K562 (cell line): ENCODE data around the gene SLC38A1. TPM values are rescaled to one million over a fixed set of nuclear protein-coding genes. Genes with fewer than 3 reads are reported as not detected.
A peak's percentile ranks its signal among the peaks of the same experiment; 100 is the strongest.

Experiments used
- ATAC-seq: fragments of 200-7000 bp; cut with Tn5 transposase; 3 replicates; pipeline ENCODE4 v1.9.1; 2020; ENCODE audit warnings: moderate library complexity
- BruUV-seq: library from RNA; stranded (reverse); fragments of 400-500 nt; replicated peaks from 2 replicates; lab custom pipeline; 2021; lab: Mats Ljungman, UMichigan
- CTCF ChIA-PET: fragments of 300-600 bp; formaldehyde crosslinking; extraction: SDS; loops from one replicate; lab custom pipeline; 2021; ENCODE audit warnings: low intra/inter-chr PET ratio; lab: Yijun Ruan, JAX
- POLR2A ChIA-PET: fragments of 300-600, 350-650 bp; sonication (Branson Sonifier 250); formaldehyde crosslinking; extraction: SDS; loops from one replicate; lab custom pipeline; 2021; ENCODE audit warnings: antibody characterized with exemption, inconsistent platforms; lab: Yijun Ruan, JAX
- DNase-seq, 4 experiments: peaks; one replicate each; pipeline versions ENCODE4 v3.0.0 to v3.0.0-alpha.2; 2011 to 2018; ENCODE audit warnings: low spot score in 3 of 4, mixed read lengths in 3 of 4; ENCODE audit errors: extremely low read depth in 1 of 4
- FAIRE-seq: peaks from 2 replicates; lab custom pipeline; 2011; peaks lifted over from hg19 to GRCh38; lab: Jason Lieb, UNC
- H2AFZ ChIP-seq: 2 replicates; pipeline ENCODE4 v1.6.0; 2011; ENCODE audit warnings: low read depth, low read length, control low read depth, inconsistent platforms
- H3K27ac ChIP-seq: fragments of 200-600 bp; 3 replicates; pipeline ENCODE4 v1.8.0; 2011; ENCODE audit warnings: low read depth, mild to moderate bottlenecking, control low read depth, inconsistent platforms, low read length, moderate library complexity, mixed read lengths; ENCODE audit errors: extremely low read depth
- H3K27me3 ChIP-seq, 2 experiments: fragments of 300-600 bp in 1 of 2; 2 replicates in 1 of 2; 3 replicates in 1 of 2; pipeline versions ENCODE4 v1.6.0 to v1.8.0; 2011; ENCODE audit warnings: inconsistent platforms in 2 of 2, low read length in 2 of 2, mild to moderate bottlenecking in 1 of 2, mixed read lengths in 1 of 2, moderate library complexity in 1 of 2; ENCODE audit not compliant: control insufficient read depth in 2 of 2, insufficient read depth in 2 of 2
- H3K36me3 ChIP-seq: fragments of 300-600 bp; 3 replicates; pipeline ENCODE4 v1.8.0; 2011; ENCODE audit warnings: mild to moderate bottlenecking, low read length, inconsistent platforms; ENCODE audit not compliant: control insufficient read depth, insufficient read depth
- H3K4me1 ChIP-seq, 2 experiments: fragments of 200-600 bp in 1 of 2; replicated peaks in 1 of 2; 2 replicates in 1 of 2; 3 replicates in 1 of 2; pipeline versions ENCODE4 v1.5.1 to v1.8.0; 2011; ENCODE audit warnings: inconsistent platforms in 2 of 2, low read length in 2 of 2, mild to moderate bottlenecking in 1 of 2, mixed read lengths in 1 of 2, moderate library complexity in 1 of 2; ENCODE audit not compliant: control insufficient read depth in 2 of 2, insufficient read depth in 2 of 2
- H3K4me2 ChIP-seq: 2 replicates; pipeline ENCODE4 v1.6.1; 2011; ENCODE audit warnings: low read length, control low read depth, inconsistent platforms, mixed read lengths; ENCODE audit not compliant: insufficient read depth
- H3K4me3 ChIP-seq: fragments of 200-600 bp; sonication (generic), shearing (Covaris generic); 2 replicates; pipeline ENCODE4 v1.5.1; 2016; ENCODE audit warnings: control low read depth, inconsistent platforms
- H3K79me2 ChIP-seq: fragments of 200-600 bp; 3 replicates; pipeline ENCODE4 v1.8.0; 2011; ENCODE audit warnings: low read length, inconsistent platforms; ENCODE audit not compliant: control insufficient read depth, insufficient read depth
- H3K9ac ChIP-seq, 2 experiments: 2 replicates each; pipeline versions ENCODE4 v1.6.0 to v1.6.1; 2011; ENCODE audit warnings: low read depth in 2 of 2, low read length in 2 of 2, control low read depth in 1 of 2, inconsistent platforms in 1 of 2, mild to moderate bottlenecking in 1 of 2, mixed read lengths in 1 of 2; ENCODE audit not compliant: insufficient read depth in 1 of 2
- H3K9me1 ChIP-seq: one replicate; pipeline ENCODE4 v1.6.0; 2011; ENCODE audit warnings: inconsistent platforms, mild to moderate bottlenecking, low read length, moderate library complexity; ENCODE audit not compliant: control insufficient read depth, insufficient read depth
- H3K9me3 ChIP-seq: replicated peaks from 2 replicates; pipeline ENCODE4 v1.5.1; 2011; ENCODE audit warnings: low read depth, low read length, inconsistent platforms; ENCODE audit not compliant: control insufficient read depth, insufficient read depth
- H4K20me1 ChIP-seq: replicated peaks from 2 replicates; pipeline ENCODE4 v1.6.1; 2011; ENCODE audit warnings: low read length, inconsistent platforms, mixed read lengths; ENCODE audit not compliant: control insufficient read depth, insufficient read depth
- CEBPG ChIP-seq, 3 experiments: fragments of 200-800 bp in 1 of 3; sonication (Bioruptor generic) in 1 of 3; sonication (generic) in 1 of 3; formaldehyde crosslinking in 1 of 3; IDR thresholded peaks in 2 of 3; conservative IDR thresholded peaks in 1 of 3; 2 replicates each; pipeline versions ENCODE4 v1.6.1 to v1.8.0; 2016 to 2022; ENCODE audit warnings: missing compliant biosample characterization in 2 of 3, missing genetic modification characterization in 2 of 3, mild to moderate bottlenecking in 1 of 3, missing genetic modification reagents in 1 of 3
- KDM5B ChIP-seq: fragments of 200-600 bp; sonication (generic); IDR thresholded peaks from 2 replicates; pipeline ENCODE4 v1.6.1; 2012; ENCODE audit warnings: low read depth, mild to moderate bottlenecking, moderate library complexity, low read length, control low read depth, inconsistent platforms; ENCODE audit not compliant: insufficient replicate concordance
- MBD2 ChIP-seq: sonication (generic); IDR thresholded peaks from 2 replicates; pipeline ENCODE4 v1.6.1; 2016; ENCODE audit warnings: low read depth, borderline replicate concordance
- NR2F6 ChIP-seq: fragments of 450-650 bp; formaldehyde crosslinking; IDR thresholded peaks from 2 replicates; pipeline ENCODE4 v1.4.0; 2020; ENCODE audit warnings: mild to moderate bottlenecking
- SMAD1 ChIP-seq: fragments of 150-350 bp; IDR thresholded peaks from 2 replicates; pipeline ENCODE4 v1.6.1; 2014; ENCODE audit warnings: low read length, low read depth; ENCODE audit not compliant: partially characterized antibody
- XRCC4 ChIP-seq: IDR thresholded peaks from one replicate; pipeline ENCODE4 v1.6.1; 2011; ENCODE audit not compliant: insufficient read depth, insufficient read length; ENCODE audit errors: extremely low read depth
- ZBED1 ChIP-seq: IDR thresholded peaks from 2 replicates; pipeline ENCODE4 v1.6.1; 2014
- ZBTB8A ChIP-seq: fragments of 450-650 bp; IDR thresholded peaks from 2 replicates; pipeline ENCODE4 v1.6.1; 2018; ENCODE audit warnings: mild to moderate bottlenecking, moderate library complexity; ENCODE audit not compliant: partially characterized antibody
- ZC3H11A ChIP-seq: IDR thresholded peaks from 2 replicates; pipeline ENCODE4 v1.6.1; 2012; ENCODE audit warnings: low read depth, low read length, improper control_type of control experiment
- WGBS: fragments of 100-300 bp; shearing (Covaris generic); methylation state at CpG from one replicate; pipeline ENCODE4 v1.1.6; 2016; ENCODE audit warnings: low coverage, mixed read lengths; ENCODE audit not compliant: insufficient coverage; ENCODE audit errors: missing lambda C conversion rate; 5-methylcytosine and 5-hydroxymethylcytosine counted together
- in situ Hi-C: fragments of 300-500 bp; cut with MboI; formaldehyde crosslinking; loops from 4 replicates; pipeline ENCODE4 v1.15.0; 2018; ENCODE audit warnings: inconsistent platforms, mixed read lengths
- intact Hi-C: fragments of 100-400 bp; cut with micrococcal nuclease; formaldehyde crosslinking; loops from 2 replicates; pipeline ENCODE4 v1.14.2; 2022
- polyA plus RNA-seq, 8 experiments: library from polyadenylated mRNA; depleted of rRNA in 4 of 8; stranded (reverse) in 5 of 8; unstranded in 3 of 8; fragments of >200 nt; fragmentation: Nextera tagmentation in 2 of 8; fragmentation: Illumina TruSeq in 1 of 8; extraction: Ambion mirVana in 2 of 8; extraction: Trizol in 1 of 8; gene quantifications; 2 replicates each; pipeline versions ENCODE4 v1.2.1 to v1.2.3, GENCODE V29; 2011 to 2014; ENCODE audit warnings: inconsistent platforms in 1 of 8, missing spikeins in 1 of 8
- total RNA-seq, 7 experiments: library from RNA; depleted of rRNA in 6 of 7; stranded (reverse); fragments of >200 nt in 6 of 7; fragmentation: Illumina TruSeq in 2 of 7; extraction: Trizol in 2 of 7; gene quantifications; 2 replicates each; pipeline versions ENCODE4 v1.2.1 to v1.2.3, GENCODE V29; 2011 to 2021; ENCODE audit warnings: low replicate concordance in 1 of 7
- TF ChIP-seq, protein P1 (sequence below): fragments of 450-650 bp; IDR thresholded peaks from 2 replicates; pipeline ENCODE4 v1.6.1; 2018; ENCODE audit not compliant: partially characterized antibody
- TF ChIP-seq, protein P2 (sequence below): fragments of 250-450 bp; sonication (Bioruptor Pico); IDR thresholded peaks from 2 replicates; pipeline ENCODE4 v1.8.0; 2021; ENCODE audit warnings: mild to moderate bottlenecking, moderate library complexity
- TF ChIP-seq, protein P3 (sequence below), 2 experiments: fragments of 450-650 bp in 1 of 2; sonication (generic) in 1 of 2; formaldehyde crosslinking in 1 of 2; IDR thresholded peaks in 1 of 2; conservative IDR thresholded peaks in 1 of 2; 2 replicates each; pipeline versions ENCODE4 v1.6.1 to v1.8.1; 2016 to 2023; ENCODE audit warnings: mild to moderate bottlenecking in 2 of 2, moderate library complexity in 2 of 2, inconsistent platforms in 1 of 2, missing genetic modification reagents in 1 of 2

SLC38A1 gene
- total and polyA plus RNA-seq, 9 of the 15 experiments (the other 6 are each of a cell fraction or from before 2014, with no cell fraction given) = 51.9 to 112 (median 75.0) TPM

DNA sequence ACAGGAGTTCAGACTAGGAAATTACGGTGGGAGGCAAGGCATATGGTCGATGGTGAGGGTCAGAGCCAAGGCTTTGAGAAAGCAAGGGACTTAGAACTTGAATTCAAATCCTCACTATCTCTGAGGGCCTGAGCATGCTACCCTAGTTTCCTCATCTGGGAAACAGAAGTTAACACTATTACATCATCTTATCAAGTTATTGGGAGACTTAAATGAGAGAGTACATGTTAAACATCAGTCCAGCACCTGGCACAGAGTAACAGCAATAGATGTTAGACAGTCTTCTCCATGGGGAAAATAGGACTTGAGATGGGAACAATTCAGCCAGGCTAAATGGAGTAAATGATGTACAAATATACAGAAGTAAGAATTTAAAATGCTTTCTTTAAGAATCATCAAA lies 38.5 kb downstream of the SLC38A1 start:
- ChIA-PET POLR2A (interaction anchor here (0.6 to 1.4 kb wide), 2 partner anchors 9 to 36 kb away, joined by 3 read pairs; no protein-coding TSS in a partner anchor), CTCF (no interaction called here)
- Histone ChIP-seq H3K4me3 (no peak overlapping the region), H3K4me1 (no peaks in the 10 kb centered on the region), H3K79me2 (peaks cover 44% of the 10 kb centered on the region), H3K27me3 (no peaks in the 10 kb centered on the region), H3K4me2 (no peak overlapping the region), H3K27ac (no peak overlapping the region; the same call in 2 of the 3 replicates), H3K36me3 (peaks cover 71% of the 10 kb centered on the region), H3K9me3 (no peaks in the 10 kb centered on the region), H3K9ac (no peak overlapping the region), H3K9me1 (no peaks in the 10 kb centered on the region), H4K20me1 (0 out of 2 replicates have a peak, but pooled peaks cover 3% of the 10 kb centered on the region), H2AFZ (no peak overlapping the region)
- ATAC-seq = no peak
- DNase-seq = no peak
- in situ Hi-C loops = no loop called here
- TF ChIP-seq KDM5B (no peak), MBD2 (no peak), CEBPG (CRISPR knock-in tag; IDR thresholded peaks at IDR 0.05) (no peak), CEBPG (tag; conservative IDR thresholded peaks at IDR 0.05 in 1 of 2, IDR thresholded peaks at IDR 0.05 in 1 of 2) (0 out of 4 replicates have a peak, but pooled peaks of 1 of the 2 experiments have one; percentile 41), ZBED1 (no peak), SMAD1 (no peak), XRCC4 (no peak), NR2F6 (CRISPR knock-in tag) (no peak), ZC3H11A (no peak), ZBTB8A (no peak)
- TF ChIP-seq, protein P1, sequence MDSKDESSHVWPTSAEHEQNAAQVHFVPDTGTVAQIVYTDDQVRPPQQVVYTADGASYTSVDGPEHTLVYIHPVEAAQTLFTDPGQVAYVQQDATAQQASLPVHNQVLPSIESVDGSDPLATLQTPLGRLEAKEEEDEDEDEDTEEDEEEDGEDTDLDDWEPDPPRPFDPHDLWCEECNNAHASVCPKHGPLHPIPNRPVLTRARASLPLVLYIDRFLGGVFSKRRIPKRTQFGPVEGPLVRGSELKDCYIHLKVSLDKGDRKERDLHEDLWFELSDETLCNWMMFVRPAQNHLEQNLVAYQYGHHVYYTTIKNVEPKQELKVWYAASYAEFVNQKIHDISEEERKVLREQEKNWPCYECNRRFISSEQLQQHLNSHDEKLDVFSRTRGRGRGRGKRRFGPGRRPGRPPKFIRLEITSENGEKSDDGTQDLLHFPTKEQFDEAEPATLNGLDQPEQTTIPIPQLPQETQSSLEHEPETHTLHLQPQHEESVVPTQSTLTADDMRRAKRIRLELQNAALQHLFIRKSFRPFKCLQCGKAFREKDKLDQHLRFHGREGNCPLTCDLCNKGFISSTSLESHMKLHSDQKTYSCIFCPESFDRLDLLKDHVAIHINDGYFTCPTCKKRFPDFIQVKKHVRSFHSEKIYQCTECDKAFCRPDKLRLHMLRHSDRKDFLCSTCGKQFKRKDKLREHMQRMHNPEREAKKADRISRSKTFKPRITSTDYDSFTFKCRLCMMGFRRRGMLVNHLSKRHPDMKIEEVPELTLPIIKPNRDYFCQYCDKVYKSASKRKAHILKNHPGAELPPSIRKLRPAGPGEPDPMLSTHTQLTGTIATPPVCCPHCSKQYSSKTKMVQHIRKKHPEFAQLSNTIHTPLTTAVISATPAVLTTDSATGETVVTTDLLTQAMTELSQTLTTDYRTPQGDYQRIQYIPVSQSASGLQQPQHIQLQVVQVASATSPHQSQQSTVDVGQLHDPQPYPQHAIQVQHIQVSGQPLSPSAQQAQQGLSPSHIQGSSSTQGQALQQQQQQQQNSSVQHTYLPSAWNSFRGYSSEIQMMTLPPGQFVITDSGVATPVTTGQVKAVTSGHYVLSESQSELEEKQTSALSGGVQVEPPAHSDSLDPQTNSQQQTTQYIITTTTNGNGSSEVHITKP = no peak
- TF ChIP-seq, protein P2, sequence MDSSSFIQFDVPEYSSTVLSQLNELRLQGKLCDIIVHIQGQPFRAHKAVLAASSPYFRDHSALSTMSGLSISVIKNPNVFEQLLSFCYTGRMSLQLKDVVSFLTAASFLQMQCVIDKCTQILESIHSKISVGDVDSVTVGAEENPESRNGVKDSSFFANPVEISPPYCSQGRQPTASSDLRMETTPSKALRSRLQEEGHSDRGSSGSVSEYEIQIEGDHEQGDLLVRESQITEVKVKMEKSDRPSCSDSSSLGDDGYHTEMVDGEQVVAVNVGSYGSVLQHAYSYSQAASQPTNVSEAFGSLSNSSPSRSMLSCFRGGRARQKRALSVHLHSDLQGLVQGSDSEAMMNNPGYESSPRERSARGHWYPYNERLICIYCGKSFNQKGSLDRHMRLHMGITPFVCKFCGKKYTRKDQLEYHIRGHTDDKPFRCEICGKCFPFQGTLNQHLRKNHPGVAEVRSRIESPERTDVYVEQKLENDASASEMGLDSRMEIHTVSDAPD (CRISPR knock-in tag) = no peak
- TF ChIP-seq, protein P3, sequence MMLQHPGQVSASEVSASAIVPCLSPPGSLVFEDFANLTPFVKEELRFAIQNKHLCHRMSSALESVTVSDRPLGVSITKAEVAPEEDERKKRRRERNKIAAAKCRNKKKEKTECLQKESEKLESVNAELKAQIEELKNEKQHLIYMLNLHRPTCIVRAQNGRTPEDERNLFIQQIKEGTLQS (IDR thresholded peaks at IDR 0.05) = peak; percentile 43; the same call in 1 of the 2 replicates
- TF ChIP-seq, protein P3 (CRISPR knock-in tag; conservative IDR thresholded peaks at IDR 0.05) = no peak
- no TSS peak for BruUV-seq
- WGBS = 68% methylated on average over 2 of the region's 2 CpGs
- intact Hi-C loops = no loop called here
- no peak for FAIRE-seq
